ENCODE data around the gene SPTBN5.

- TF ChIP-seq CTCF (IDR thresholded peaks at IDR 0.05) (no peak), POLR2A (IDR thresholded peaks at IDR 0.05) (no peak)
Observed at GRCh38 chr15:41882689-41883483, 11.0 kb downstream of the SPTBN5 start.

Data from Peyer's patch (tissue), 4 donors.